ENCODE results near the gene LEP. TPM values are rescaled to one million over a fixed set of nuclear protein-coding genes. Genes with fewer than 3 reads are reported as not detected.
"Not testable (repeated sequence)": the region's sequence is repeated elsewhere in the genome, so short reads cannot be mapped to it uniquely, and the experiment has no call there.

Gene LEP
- polyA plus RNA-seq, 2 of the 4 experiments (the other 2 are of a cell fraction) = not detected

DNA sequence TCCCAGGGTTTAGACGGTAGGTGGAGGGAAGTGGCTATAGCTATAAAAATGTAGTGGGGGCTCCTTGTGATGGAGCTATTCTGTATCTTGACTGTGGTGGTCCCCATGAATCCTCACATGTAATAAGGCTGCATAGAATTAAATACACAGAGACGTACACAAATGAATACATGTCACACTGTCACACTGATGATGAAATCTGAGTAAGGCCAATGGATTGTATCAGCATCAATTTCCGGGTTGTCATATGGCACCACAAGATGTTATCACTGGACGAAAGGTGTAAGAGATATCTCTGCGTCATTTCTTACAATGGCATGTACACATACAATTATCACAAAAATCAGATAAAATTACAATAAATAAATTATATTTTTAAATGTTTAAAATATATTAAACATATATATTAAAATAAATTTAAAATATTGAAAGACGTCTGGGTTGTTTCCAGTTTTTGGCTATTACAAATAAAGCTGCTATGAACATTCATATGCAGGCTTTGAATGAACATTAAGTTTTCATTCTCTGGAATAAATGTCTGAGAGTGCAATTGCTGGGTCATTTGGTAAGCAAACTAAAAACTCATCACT, 38.1 kb downstream of the LEP start (continued):
- TF ChIP-seq POLR2A (IDR thresholded peaks at IDR 0.05; ENCODE audit: low read length) = no peak
- no peak for TF ChIP-seq RAD21 (conservative IDR thresholded peaks at IDR 0.05 in 1 of 2, IDR thresholded peaks at IDR 0.05 in 1 of 2)

DNA sequence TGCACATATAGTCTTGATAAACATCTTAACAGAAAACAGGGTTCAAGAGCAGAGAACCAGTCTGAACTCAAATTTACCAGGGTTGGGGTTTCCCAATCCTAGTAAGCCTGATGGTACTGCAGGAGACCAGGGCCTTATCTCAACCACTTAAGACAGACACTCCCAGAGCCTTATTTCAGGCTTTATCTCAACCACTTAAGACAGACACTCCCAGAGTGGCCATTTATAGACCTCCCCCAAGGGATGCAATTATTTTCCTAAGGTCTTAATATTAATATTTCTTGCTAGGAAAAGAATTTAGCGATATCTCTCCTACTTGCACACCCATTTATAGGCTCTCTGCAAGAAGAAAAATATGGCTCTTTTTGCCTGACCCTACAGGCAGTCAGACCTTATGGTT, 39.4 kb downstream of the LEP start:
- CTCF ChIA-PET; H3K4me2 ChIP-seq; H3K4me3 ChIP-seq; H3K4me1 ChIP-seq; FAIRE-seq; ATAC-seq; DNase-seq (ENCODE audit: low read depth in 1 of 2, low spot score in 1 of 2); H3K27ac ChIP-seq; POLR2A ChIA-PET; H3K9me3 ChIP-seq: not testable (repeated sequence)
- 20% methylated on average over 1 of the region's 1 CpG for WGBS (ENCODE audit: missing lambda C conversion rate)

DNA sequence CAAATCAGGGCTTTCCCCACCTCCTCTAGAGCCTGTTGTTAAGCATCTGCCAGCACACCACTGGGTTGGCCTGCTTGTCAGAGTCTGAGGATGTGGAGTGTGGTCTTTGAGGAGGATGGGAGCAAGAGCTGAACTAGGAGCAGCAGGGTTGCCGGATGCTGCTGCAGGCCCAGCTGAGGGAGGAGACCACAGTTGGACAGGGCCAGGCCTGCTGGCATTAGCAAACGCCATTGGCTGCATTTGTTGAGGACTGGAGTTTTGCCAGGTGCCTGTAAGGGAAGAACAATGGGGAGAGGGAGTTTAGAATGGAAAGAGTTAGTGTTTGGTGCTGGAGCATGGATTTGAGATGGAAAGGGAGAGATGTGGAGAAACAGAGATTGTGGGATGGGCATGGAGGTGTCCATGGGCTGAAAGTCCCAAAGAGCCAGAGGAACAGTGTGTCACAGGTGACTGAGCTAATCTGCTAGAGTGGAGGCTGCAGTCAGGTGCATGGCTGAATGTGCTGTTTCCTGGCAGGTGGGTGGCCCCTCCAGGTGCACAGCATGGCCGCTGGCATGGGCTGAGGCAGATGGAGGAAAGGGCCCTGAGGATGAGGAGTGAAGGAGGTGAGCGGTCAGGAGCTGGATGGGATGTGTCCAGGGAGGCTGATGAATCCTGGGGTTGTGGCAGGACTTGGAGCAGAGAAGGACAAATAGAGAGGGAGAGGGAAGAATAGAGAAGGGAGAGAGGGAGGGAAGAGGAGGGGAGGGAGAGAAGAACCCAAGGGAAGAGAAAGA, 40.7 kb downstream of the LEP start:
- Histone ChIP-seq H3K4me2 (no peak overlapping the region), H3K9me3 (no peaks in the 10 kb centered on the region), H3K4me3 (no peak overlapping the region), H3K27ac (no peak overlapping the region), H3K4me1 (no peaks in the 10 kb centered on the region)
- ChIA-PET POLR2A (no interaction called here), CTCF (no interaction called here)
- DNase-seq (ENCODE audit: low read depth in 1 of 2, low spot score in 1 of 2) (no peak), FAIRE-seq (no peak), ATAC-seq (no peak)
- WGBS (ENCODE audit: missing lambda C conversion rate) = 77% methylated on average over 4 of the region's 4 CpGs
- TF ChIP-seq MAZ (IDR thresholded peaks at IDR 0.05; ENCODE audit: borderline replicate concordance, low read depth, low read length) = no peak

DNA sequence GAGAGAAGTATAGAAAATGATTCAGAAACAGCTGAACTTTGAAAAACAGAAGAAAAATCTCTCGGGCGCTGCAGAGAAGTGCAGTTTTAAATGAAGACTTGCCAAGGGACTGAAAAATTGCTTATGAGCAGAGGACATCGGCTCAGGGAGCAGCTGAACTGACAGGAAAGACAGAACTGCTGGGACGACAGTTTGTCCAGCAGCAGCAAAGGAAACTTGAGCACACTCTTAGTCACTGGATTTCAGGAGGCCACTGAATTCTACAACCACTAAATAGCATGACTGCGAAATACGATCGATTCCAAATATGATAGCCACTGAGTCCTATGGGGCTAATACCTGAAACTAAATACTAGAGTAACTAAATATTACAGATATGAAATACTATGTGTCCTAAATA, 43.0 kb downstream of the LEP start:
- Histone ChIP-seq H3K4me3 (no peak overlapping the region), H3K9me3 (no peaks in the 10 kb centered on the region), H3K4me2 (no peak overlapping the region), H3K4me1 (no peaks in the 10 kb centered on the region), H3K27ac (no peak overlapping the region)
- CTCF ChIA-PET = no interaction called here
- POLR2A ChIA-PET = no interaction called here
- TF ChIP-seq, protein P1, sequence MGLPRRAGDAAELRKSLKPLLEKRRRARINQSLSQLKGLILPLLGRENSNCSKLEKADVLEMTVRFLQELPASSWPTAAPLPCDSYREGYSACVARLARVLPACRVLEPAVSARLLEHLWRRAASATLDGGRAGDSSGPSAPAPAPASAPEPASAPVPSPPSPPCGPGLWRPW (IDR thresholded peaks at IDR 0.05) = no peak
- no peak for TF ChIP-seq EHMT2 (IDR thresholded peaks at IDR 0.05; ENCODE audit: low read depth)
- TF ChIP-seq, protein P2, sequence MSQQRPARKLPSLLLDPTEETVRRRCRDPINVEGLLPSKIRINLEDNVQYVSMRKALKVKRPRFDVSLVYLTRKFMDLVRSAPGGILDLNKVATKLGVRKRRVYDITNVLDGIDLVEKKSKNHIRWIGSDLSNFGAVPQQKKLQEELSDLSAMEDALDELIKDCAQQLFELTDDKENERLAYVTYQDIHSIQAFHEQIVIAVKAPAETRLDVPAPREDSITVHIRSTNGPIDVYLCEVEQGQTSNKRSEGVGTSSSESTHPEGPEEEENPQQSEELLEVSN (IDR thresholded peaks at IDR 0.05; ENCODE audit: borderline replicate concordance, low read depth) = no peak
- no peak for TF ChIP-seq EHF (CRISPR knock-in tag; IDR thresholded peaks at IDR 0.05)
- TF ChIP-seq SREBF2 (IDR thresholded peaks at IDR 0.05) = no peak
- no peak for TF ChIP-seq RARB (CRISPR knock-in tag; IDR thresholded peaks at IDR 0.05)
- TF ChIP-seq, protein P3, sequence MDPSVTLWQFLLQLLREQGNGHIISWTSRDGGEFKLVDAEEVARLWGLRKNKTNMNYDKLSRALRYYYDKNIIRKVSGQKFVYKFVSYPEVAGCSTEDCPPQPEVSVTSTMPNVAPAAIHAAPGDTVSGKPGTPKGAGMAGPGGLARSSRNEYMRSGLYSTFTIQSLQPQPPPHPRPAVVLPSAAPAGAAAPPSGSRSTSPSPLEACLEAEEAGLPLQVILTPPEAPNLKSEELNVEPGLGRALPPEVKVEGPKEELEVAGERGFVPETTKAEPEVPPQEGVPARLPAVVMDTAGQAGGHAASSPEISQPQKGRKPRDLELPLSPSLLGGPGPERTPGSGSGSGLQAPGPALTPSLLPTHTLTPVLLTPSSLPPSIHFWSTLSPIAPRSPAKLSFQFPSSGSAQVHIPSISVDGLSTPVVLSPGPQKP (IDR thresholded peaks at IDR 0.05; ENCODE audit: low read depth, low read length) = no peak
- TF ChIP-seq CEBPB (IDR thresholded peaks at IDR 0.05) = no peak
- no peak for TF ChIP-seq TFCP2L1 (CRISPR knock-in tag; IDR thresholded peaks at IDR 0.05)
- FAIRE-seq (no peak), DNase-seq (ENCODE audit: low read depth in 1 of 2, low spot score in 1 of 2) (no peak), ATAC-seq (no peak)
- WGBS (ENCODE audit: missing lambda C conversion rate) = 86% methylated on average over 7 of the region's 7 CpGs

DNA sequence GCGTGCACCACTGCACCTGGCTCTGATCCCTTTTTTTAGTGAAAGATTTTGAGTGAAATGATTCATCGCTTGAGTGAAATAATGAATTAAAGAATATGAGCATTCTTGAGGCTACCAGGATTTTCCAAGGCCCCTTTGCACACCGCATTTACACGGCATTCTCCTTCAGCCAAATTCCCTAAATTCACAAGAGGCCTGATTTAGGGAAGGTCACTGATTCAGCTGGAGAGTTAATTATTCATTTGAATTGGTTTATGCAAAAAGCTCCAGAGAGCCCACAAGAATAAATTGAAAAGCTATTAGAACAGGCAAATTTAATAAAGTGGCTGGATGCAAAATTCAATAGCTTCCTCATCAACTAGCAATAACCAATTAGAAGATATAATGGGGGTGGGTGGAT, 46.5 kb downstream of the LEP start:
- H3K4me2 ChIP-seq = no peak overlapping the region
- ATAC-seq (no peak), DNase-seq (ENCODE audit: low read depth in 1 of 2, low spot score in 1 of 2) (no peak), FAIRE-seq (no peak)
- H3K4me3 ChIP-seq = no peak overlapping the region
- H3K9me3 ChIP-seq = no peaks in the 10 kb centered on the region
- no peak overlapping the region for H3K27ac ChIP-seq
- ChIA-PET CTCF (no interaction called here), POLR2A (interaction anchor here (0.5 kb wide), 1 partner anchor 30 kb away, joined by 4 read pairs; no protein-coding TSS in a partner anchor)
- TF ChIP-seq HDAC2 (IDR thresholded peaks at IDR 0.05) = no peak
- TF ChIP-seq HOXB13 (CRISPR knock-in tag; IDR thresholded peaks at IDR 0.05; ENCODE audit: low read depth) = no peak
- TF ChIP-seq MAFK (IDR thresholded peaks at IDR 0.05; ENCODE audit: partially characterized antibody) = no peak
- no peak for TF ChIP-seq FOSL2 (IDR thresholded peaks at IDR 0.05)
- TF ChIP-seq FOSL2 (CRISPR knock-in tag; IDR thresholded peaks at IDR 0.05) = no peak
- TF ChIP-seq PHF8 (IDR thresholded peaks at IDR 0.05; ENCODE audit: borderline replicate concordance, low read depth) = no peak
- TF ChIP-seq, protein P1 (IDR thresholded peaks at IDR 0.05) = no peak
- TF ChIP-seq ZNF302 (CRISPR knock-in tag; IDR thresholded peaks at IDR 0.05) = no peak
- TF ChIP-seq, protein P4, sequence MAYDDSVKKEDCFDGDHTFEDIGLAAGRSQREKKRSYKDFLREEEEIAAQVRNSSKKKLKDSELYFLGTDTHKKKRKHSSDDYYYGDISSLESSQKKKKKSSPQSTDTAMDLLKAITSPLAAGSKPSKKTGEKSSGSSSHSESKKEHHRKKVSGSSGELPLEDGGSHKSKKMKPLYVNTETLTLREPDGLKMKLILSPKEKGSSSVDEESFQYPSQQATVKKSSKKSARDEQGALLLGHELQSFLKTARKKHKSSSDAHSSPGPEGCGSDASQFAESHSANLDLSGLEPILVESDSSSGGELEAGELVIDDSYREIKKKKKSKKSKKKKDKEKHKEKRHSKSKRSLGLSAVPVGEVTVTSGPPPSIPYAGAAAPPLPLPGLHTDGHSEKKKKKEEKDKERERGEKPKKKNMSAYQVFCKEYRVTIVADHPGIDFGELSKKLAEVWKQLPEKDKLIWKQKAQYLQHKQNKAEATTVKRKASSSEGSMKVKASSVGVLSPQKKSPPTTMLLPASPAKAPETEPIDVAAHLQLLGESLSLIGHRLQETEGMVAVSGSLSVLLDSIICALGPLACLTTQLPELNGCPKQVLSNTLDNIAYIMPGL (CRISPR knock-in tag; IDR thresholded peaks at IDR 0.05; ENCODE audit: borderline replicate concordance) = no peak
- TF ChIP-seq SREBF2 (IDR thresholded peaks at IDR 0.05) = no peak
- TF ChIP-seq, protein P5, sequence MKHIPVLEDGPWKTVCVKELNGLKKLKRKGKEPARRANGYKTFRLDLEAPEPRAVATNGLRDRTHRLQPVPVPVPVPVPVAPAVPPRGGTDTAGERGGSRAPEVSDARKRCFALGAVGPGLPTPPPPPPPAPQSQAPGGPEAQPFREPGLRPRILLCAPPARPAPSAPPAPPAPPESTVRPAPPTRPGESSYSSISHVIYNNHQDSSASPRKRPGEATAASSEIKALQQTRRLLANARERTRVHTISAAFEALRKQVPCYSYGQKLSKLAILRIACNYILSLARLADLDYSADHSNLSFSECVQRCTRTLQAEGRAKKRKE (CRISPR knock-in tag; IDR thresholded peaks at IDR 0.05; ENCODE audit: low read depth) = no peak
- TF ChIP-seq TFCP2L1 (CRISPR knock-in tag; IDR thresholded peaks at IDR 0.05) = no peak
- no peak for TF ChIP-seq HOXA7 (CRISPR knock-in tag; IDR thresholded peaks at IDR 0.05)
- no peak for TF ChIP-seq SMC3 (IDR thresholded peaks at IDR 0.05)
- TF ChIP-seq EHMT2 (IDR thresholded peaks at IDR 0.05; ENCODE audit: low read depth) = no peak
- TF ChIP-seq CEBPB (IDR thresholded peaks at IDR 0.05) = no peak
- no peaks in the 10 kb centered on the region for H3K4me1 ChIP-seq
- WGBS (ENCODE audit: missing lambda C conversion rate) = 94% methylated on average over 4 of the region's 4 CpGs

All from A549 (cell line).